Panc1 (cell line): ENCODE measurements around the gene CAPZA3. TPM values are rescaled to one million over a fixed set of nuclear protein-coding genes. Genes with fewer than 3 reads are reported as not detected.
"Not testable (repeated sequence)": the region's sequence is repeated elsewhere in the genome, so short reads cannot be mapped to it uniquely, and the experiment has no call there.

Source experiments
- ATAC-seq: fragments of 200-7000 bp; cut with Tn5 transposase; 2 replicates; pipeline ENCODE4 v1.9.1; 2020; ENCODE audit warnings: mild to moderate bottlenecking, moderate library complexity
- BruUV-seq: library from RNA; stranded (reverse); fragments of 400-500 nt; replicated peaks from 2 replicates; lab custom pipeline; 2021; lab: Mats Ljungman, UMichigan
- CTCF ChIA-PET: fragments of 300-600 bp; sonication (Branson Sonifier 250); formaldehyde crosslinking; loops from one replicate; lab custom pipeline; 2022; ENCODE audit warnings: antibody characterized with exemption; lab: Charles Lee
- POLR2A ChIA-PET: fragments of 300-600 bp; sonication (Branson Sonifier 250); formaldehyde crosslinking; loops from one replicate; lab custom pipeline; 2022; ENCODE audit warnings: antibody characterized with exemption; lab: Charles Lee
- DNase-seq: peaks from one replicate; pipeline ENCODE4 v3.0.0-alpha.2; 2010; ENCODE audit warnings: low read depth, low spot score
- H3K27ac ChIP-seq: 2 replicates; pipeline ENCODE4 v1.5.1; 2011; ENCODE audit warnings: mild to moderate bottlenecking, low read length, inconsistent platforms
- H3K27me3 ChIP-seq: fragments of 200-500 bp; sonication (Bioruptor generic); 2 replicates; pipeline ENCODE4 v1.6.0; 2014; ENCODE audit warnings: low read length, inconsistent platforms; ENCODE audit not compliant: control insufficient read depth, insufficient read depth
- H3K36me3 ChIP-seq: fragments of 200-500 bp; sonication (Bioruptor generic); 2 replicates; pipeline ENCODE4 v1.5.1; 2014; ENCODE audit warnings: inconsistent platforms, mild to moderate bottlenecking, low read length, moderate library complexity; ENCODE audit not compliant: control insufficient read depth, insufficient read depth
- H3K4me1 ChIP-seq: 2 replicates; pipeline ENCODE4 v1.5.1; 2011; ENCODE audit warnings: inconsistent platforms, mild to moderate bottlenecking, low read length, moderate library complexity; ENCODE audit not compliant: control insufficient read depth, insufficient read depth
- H3K4me3 ChIP-seq, 2 experiments: 2 replicates each; pipeline ENCODE4 v1.5.1; 2011 to 2012; ENCODE audit warnings: low read depth in 2 of 2, low read length in 2 of 2, mild to moderate bottlenecking in 2 of 2, inconsistent platforms in 1 of 2, moderate library complexity in 1 of 2
- H3K9me3 ChIP-seq: fragments of 200-500 bp; sonication (Bioruptor generic); 2 replicates; pipeline ENCODE4 v1.5.1; 2014; ENCODE audit warnings: low read depth, mild to moderate bottlenecking, inconsistent platforms, low read length, moderate library complexity; ENCODE audit not compliant: control insufficient read depth, insufficient read depth
- CTCF ChIP-seq: fragments of 450-650 bp; IDR thresholded peaks from 2 replicates; pipeline ENCODE4 v1.5.1; 2017; ENCODE audit warnings: mild to moderate bottlenecking
- POLR2AphosphoS5 ChIP-seq: IDR thresholded peaks from 2 replicates; pipeline ENCODE4 v1.6.1; 2012; ENCODE audit warnings: mild to moderate bottlenecking, low read depth, low read length, moderate library complexity
- REST ChIP-seq, 2 experiments: IDR thresholded peaks; 2 replicates each; pipeline ENCODE4 v1.6.1; 2011 to 2012; ENCODE audit warnings: low read depth in 2 of 2, control low read depth in 1 of 2, low read length in 1 of 2, mild to moderate bottlenecking in 1 of 2, moderate library complexity in 1 of 2; ENCODE audit not compliant: insufficient read depth in 1 of 2
- SIN3A ChIP-seq: IDR thresholded peaks from 2 replicates; pipeline ENCODE4 v1.6.1; 2012; ENCODE audit warnings: low read depth, mild to moderate bottlenecking, low read length, moderate library complexity, borderline replicate concordance; ENCODE audit not compliant: insufficient read depth
- TCF7L2 ChIP-seq: IDR thresholded peaks from 2 replicates; pipeline ENCODE4 v1.6.1; 2011; ENCODE audit warnings: mild to moderate bottlenecking, low read depth, low read length, inconsistent platforms
- in situ Hi-C: cut with HindIII; loops from 2 replicates; pipeline ENCODE4 v1.10.0; 2016; ENCODE audit warnings: low sequenced_read_pairs, low pct_unique_long_range_greater_than_20kb
- intact Hi-C: fragments of 100-400 bp; cut with micrococcal nuclease; formaldehyde crosslinking; loops from one replicate; pipeline ENCODE4 v1.10.0; 2022; ENCODE audit not compliant: unreplicated experiment
- total RNA-seq: library from RNA; stranded (reverse); gene quantifications from one replicate; pipeline ENCODE4 v1.2.1, GENCODE V29; 2021; ENCODE audit not compliant: unreplicated experiment

Gene CAPZA3
- total RNA-seq, 1 experiment from 2014 or later: not detected

DNA sequence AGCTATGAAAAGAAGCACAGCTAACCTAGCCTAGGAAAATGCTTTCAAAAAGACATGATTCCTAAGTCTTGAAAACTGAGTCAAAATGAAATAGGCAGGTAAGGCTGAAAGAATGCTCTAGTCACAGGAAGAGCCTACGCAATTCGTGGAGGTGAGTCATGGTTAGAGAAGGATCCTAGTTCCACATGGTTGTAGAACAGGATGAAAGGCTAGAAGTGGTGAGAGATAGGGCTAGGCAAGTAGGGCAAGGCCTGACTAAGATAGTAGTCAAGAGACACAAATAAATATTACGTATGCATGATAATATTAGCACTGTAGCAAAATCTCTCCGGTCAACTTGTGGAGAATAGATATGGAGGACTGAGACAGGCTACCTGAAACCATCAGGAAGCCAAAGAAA is 47.3 kb upstream of the CAPZA3 start:
- TF ChIP-seq CTCF (no peak), TCF7L2 (no peak)
- CTCF ChIA-PET: no interaction called here
- no peaks in the 10 kb centered on the region for H3K36me3 ChIP-seq
- H3K9me3 ChIP-seq: no peaks in the 10 kb centered on the region
- no peak for DNase-seq
- no peak overlapping the region for H3K27ac ChIP-seq
- H3K27me3 ChIP-seq: no peaks in the 10 kb centered on the region
- no peak overlapping the region for H3K4me3 ChIP-seq
- intact Hi-C loops: no loop called here
- no peaks in the 10 kb centered on the region for H3K4me1 ChIP-seq
- POLR2A ChIA-PET: no interaction called here
- in situ Hi-C loops: no loop called here
- BruUV-seq: no TSS peak
- no peak for ATAC-seq

GRCh38 chr12:18693986-18694385 is 43.9 kb upstream of the CAPZA3 start:
- POLR2A ChIA-PET, intact Hi-C loops, BruUV-seq: not testable (repeated sequence)

GRCh38 chr12:18696971-18697602 is 40.8 kb upstream of the CAPZA3 start:
- BruUV-seq: no TSS peak
- intact Hi-C loops (no loop called here), in situ Hi-C loops (no loop called here)
- Histone ChIP-seq H3K9me3 (no peaks in the 10 kb centered on the region), H3K27ac (no peak overlapping the region), H3K27me3 (no peaks in the 10 kb centered on the region), H3K4me3 (no peak overlapping the region), H3K36me3 (no peaks in the 10 kb centered on the region), H3K4me1 (no peaks in the 10 kb centered on the region)
- ATAC-seq (no peak), DNase-seq (no peak)
- ChIA-PET CTCF (no interaction called here), POLR2A (no interaction called here)
- TF ChIP-seq CTCF (no peak), REST (IDR thresholded peaks at IDR 0.05; ENCODE audit: insufficient read depth in 1 of 2, low read depth in 2 of 2, low read length in 1 of 2) (no peak), TCF7L2 (no peak), SIN3A (no peak), POLR2AphosphoS5 (no peak)

More at GRCh38 chr12:18693986-18694385, 43.9 kb upstream of the CAPZA3 start:
- H3K4me3 ChIP-seq, H3K9me3 ChIP-seq, H3K27ac ChIP-seq, CTCF ChIA-PET, DNase-seq, H3K36me3 ChIP-seq, in situ Hi-C loops, ATAC-seq, H3K4me1 ChIP-seq, H3K27me3 ChIP-seq: not testable (repeated sequence)
